CD14-positive monocyte (primary cell): ENCODE data around the gene TEX19. TPM values are rescaled to one million over a fixed set of nuclear protein-coding genes. Genes with fewer than 3 reads are reported as not detected.

Experiments
- DNase-seq, 3 donors: peaks; one replicate each; pipeline ENCODE4 v3.0.0-alpha.2; 2011 to 2022
- H2AFZ ChIP-seq: 2 replicates; pipeline ENCODE4 v1.6.0; 2012; ENCODE audit warnings: mild to moderate bottlenecking, low read depth, low read length, inconsistent platforms; ENCODE audit not compliant: insufficient read depth, poor library complexity, severe bottlenecking
- H3K27ac ChIP-seq, 2 donors: 1 replicate in 1 of 2; 2 replicates in 1 of 2; pipeline ENCODE4 v1.5.1; 2012 to 2013; ENCODE audit warnings: low read length in 2 of 2, control low read depth in 1 of 2, inconsistent platforms in 1 of 2, low read depth in 1 of 2, mild to moderate bottlenecking in 1 of 2
- H3K27me3 ChIP-seq, 2 donors: one replicate each; pipeline versions ENCODE4 v1.6.0 to v1.6.1; 2011 to 2013; ENCODE audit warnings: low read length in 2 of 2; ENCODE audit not compliant: control insufficient read depth in 2 of 2, insufficient read depth in 2 of 2
- H3K36me3 ChIP-seq, 2 donors: replicated peaks in 1 of 2; 1 replicate in 1 of 2; 2 replicates in 1 of 2; pipeline versions ENCODE4 v1.5.1 to v1.6.1; 2012 to 2013; ENCODE audit warnings: low read length in 2 of 2, control low read depth in 1 of 2, inconsistent platforms in 1 of 2, mild to moderate bottlenecking in 1 of 2; ENCODE audit not compliant: insufficient read depth in 2 of 2, control insufficient read depth in 1 of 2
- H3K4me1 ChIP-seq, 2 donors: 1 replicate in 1 of 2; 2 replicates in 1 of 2; pipeline versions ENCODE4 v1.5.1 to v1.6.1; 2012 to 2013; ENCODE audit warnings: low read length in 2 of 2, control low read depth in 1 of 2, inconsistent platforms in 1 of 2, mild to moderate bottlenecking in 1 of 2, moderate library complexity in 1 of 2; ENCODE audit not compliant: insufficient read depth in 2 of 2, control insufficient read depth in 1 of 2
- H3K4me2 ChIP-seq: replicated peaks from 2 replicates; pipeline ENCODE3; 2012; ENCODE audit warnings: low read length, moderate library complexity, mild to moderate bottlenecking; ENCODE audit not compliant: poor library complexity, severe bottlenecking; ENCODE audit errors: extremely low read depth
- H3K4me3 ChIP-seq, 3 experiments: fragments of 200-600 bp in 1 of 3; sonication (generic) in 1 of 3; replicated peaks in 1 of 3; 1 replicate in 2 of 3; 2 replicates in 1 of 3; pipeline ENCODE4 v1.5.1; 2011 to 2013; ENCODE audit warnings: low read length in 3 of 3, mild to moderate bottlenecking in 3 of 3, control low read depth in 2 of 3, low read depth in 2 of 3, inconsistent platforms in 1 of 3, moderate library complexity in 1 of 3
- H3K79me2 ChIP-seq: 2 replicates; pipeline ENCODE4 v1.6.0; 2012; ENCODE audit warnings: mild to moderate bottlenecking, control low read depth, inconsistent platforms, low read length, moderate library complexity; ENCODE audit not compliant: insufficient read depth
- H3K9ac ChIP-seq: 2 replicates; pipeline ENCODE4 v1.6.0; 2017; ENCODE audit warnings: low read length, mild to moderate bottlenecking; ENCODE audit not compliant: insufficient read depth, poor library complexity, severe bottlenecking
- H3K9me3 ChIP-seq, 2 donors: replicated peaks in 1 of 2; 1 replicate in 1 of 2; 2 replicates in 1 of 2; pipeline versions ENCODE4 v1.5.1 to v1.6.1; 2012 to 2013; ENCODE audit warnings: low read length in 2 of 2, control low read depth in 1 of 2; ENCODE audit not compliant: control insufficient read depth in 1 of 2, insufficient read depth in 1 of 2
- H4K20me1 ChIP-seq: 2 replicates; pipeline ENCODE4 v1.6.0; 2012; ENCODE audit warnings: mild to moderate bottlenecking, low read length, control low read depth, moderate library complexity; ENCODE audit not compliant: insufficient read depth
- H3K27ac Mint-ChIP-seq, 7 donors: one replicate each; pipeline ENCODE4 v1.8.0; 2020; ENCODE audit warnings: mild to moderate bottlenecking in 7 of 7, mixed read lengths in 7 of 7, moderate library complexity in 6 of 7, inconsistent platforms in 2 of 7
- H3K27me3 Mint-ChIP-seq, 3 donors: one replicate each; pipeline ENCODE4 v1.8.0; 2021 to 2022; ENCODE audit warnings: low read depth in 3 of 3, mild to moderate bottlenecking in 3 of 3, mixed read lengths in 3 of 3, moderate library complexity in 3 of 3, inconsistent platforms in 1 of 3
- H3K36me3 Mint-ChIP-seq, 2 donors: one replicate each; pipeline ENCODE4 v1.8.0; 2020; ENCODE audit warnings: mixed read lengths in 2 of 2, inconsistent platforms in 1 of 2, mild to moderate bottlenecking in 1 of 2
- H3K4me1 Mint-ChIP-seq: one replicate; pipeline ENCODE4 v1.8.0; 2020; ENCODE audit warnings: mild to moderate bottlenecking, mixed read lengths
- H3K4me3 Mint-ChIP-seq, 2 donors: one replicate each; pipeline ENCODE4 v1.8.0; 2020; ENCODE audit warnings: mild to moderate bottlenecking in 2 of 2, mixed read lengths in 2 of 2, moderate library complexity in 1 of 2
- H3K9me3 Mint-ChIP-seq, 7 donors: one replicate each; pipeline ENCODE4 v1.8.0; 2020 to 2022; ENCODE audit warnings: mixed read lengths in 7 of 7, mild to moderate bottlenecking in 6 of 7, moderate library complexity in 6 of 7, inconsistent platforms in 2 of 7
- WGBS: methylation state at CpG from one replicate; pipeline ENCODE4 v1.1.5; 2013; ENCODE audit warnings: missing lambda C conversion rate; ENCODE audit not compliant: insufficient coverage; 5-methylcytosine and 5-hydroxymethylcytosine counted together
- intact Hi-C, 2 donors: fragments of 100-400 bp; cut with micrococcal nuclease; formaldehyde crosslinking; loops; one replicate each; pipeline versions ENCODE4 v1.15.0 to v1.15.1; 2023
- polyA plus RNA-seq, 3 donors: library from polyadenylated mRNA; depleted of rRNA in 1 of 3; unstranded in 2 of 3; stranded (reverse) in 1 of 3; fragments of 300-500 nt in 2 of 3; fragments of >200 nt in 1 of 3; fragmentation: Illumina TruSeq in 2 of 3; gene quantifications; 1 replicate in 2 of 3; 2 replicates in 1 of 3; pipeline ENCODE4 v1.2.3, GENCODE V29; 2012 to 2021
- TF ChIP-seq, protein P1 (sequence below): fragments of 200-600 bp; IDR thresholded peaks from one replicate; pipeline ENCODE4 v1.8.0; 2022; ENCODE audit warnings: antibody characterized with exemption, mild to moderate bottlenecking

The TEX19 gene
- polyA plus RNA-seq, 3 donors: not detected

DNA sequence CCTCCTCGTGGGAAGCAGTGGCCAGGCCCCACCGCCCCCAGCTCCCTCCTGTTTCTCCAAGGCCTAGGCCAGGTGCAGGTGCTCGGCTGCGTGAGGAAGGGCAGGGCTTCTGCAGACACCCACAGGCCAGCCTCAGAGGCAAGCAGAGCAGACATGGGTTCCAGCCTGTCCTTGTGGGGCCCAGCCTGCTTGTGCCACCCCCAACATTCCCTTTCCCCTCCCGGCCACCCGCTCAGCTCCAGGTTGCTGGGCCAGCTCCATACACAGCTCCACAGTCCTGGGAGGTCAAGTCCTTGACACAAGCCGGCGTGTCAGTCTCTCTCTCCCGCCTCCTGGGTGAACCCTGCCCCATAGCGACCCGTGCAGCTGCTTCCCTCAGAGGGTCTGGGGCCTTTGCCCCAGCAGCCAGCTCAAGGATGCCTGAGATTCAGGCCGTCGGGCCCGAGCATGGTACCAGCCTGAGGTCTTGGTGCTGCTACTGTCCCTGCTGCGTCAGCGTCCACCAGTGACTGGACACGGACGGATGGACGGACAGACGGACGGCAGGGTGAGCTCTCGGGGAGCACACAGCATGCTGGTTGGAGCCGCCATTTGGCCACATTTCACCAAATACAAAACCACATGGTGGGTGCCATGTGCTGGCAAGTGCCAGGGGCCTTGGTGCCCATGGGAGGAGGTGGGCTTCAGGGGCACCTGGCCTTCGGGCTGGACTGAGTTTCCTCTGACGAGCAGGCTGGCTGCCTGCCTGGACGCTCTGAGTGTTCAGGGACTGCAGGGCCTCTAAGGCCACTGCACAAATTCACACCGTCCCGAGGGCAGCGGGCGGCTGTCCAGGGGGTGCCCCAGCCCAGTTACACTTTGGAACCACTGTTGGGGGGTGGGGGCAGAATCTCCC, 33.5 kb upstream of the TEX19 start:
- no peak overlapping the region for H3K27ac Mint-ChIP-seq

DNA sequence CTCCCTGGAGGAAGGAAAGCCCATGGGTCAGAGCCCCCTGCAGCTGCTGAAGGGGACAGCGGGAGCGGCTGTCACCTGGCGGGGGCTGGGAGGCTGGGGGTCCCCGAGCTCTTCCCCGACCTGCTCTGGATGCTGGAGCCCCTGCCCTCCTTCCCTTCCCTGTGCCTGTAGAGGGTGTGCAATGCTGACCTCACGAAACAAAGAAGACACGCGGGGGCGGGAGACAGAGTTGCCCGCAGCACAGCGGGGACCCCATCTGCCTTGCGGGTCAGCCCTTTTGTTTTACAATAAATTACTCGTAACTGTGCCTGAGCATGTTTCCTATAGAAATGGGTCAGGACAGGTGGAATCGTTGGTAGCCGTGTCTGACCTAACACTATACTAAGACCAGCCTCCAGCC, 31.8 kb upstream of the TEX19 start:
- H3K9ac ChIP-seq: no peak overlapping the region
- intact Hi-C loops: loop anchor here in 1 of 2 donors (10.0 kb wide), 1 partner anchor 302 kb away; the partner anchor contains the start of genes CENPX and LRRC45
- DNase-seq: no peak
- no peak overlapping the region for H3K27ac ChIP-seq
- Mint-ChIP-seq H3K36me3 (peaks cover 38 to 50% of the 10 kb centered on the region in 2 donors), H3K27ac (no peak overlapping the region), H3K9me3 (no peaks in the 10 kb centered on the region), H3K4me3 (no peak overlapping the region), H3K4me1 (peaks cover 14% of the 10 kb centered on the region), H3K27me3 (peaks cover 17 to 30% (median 20%) of the 10 kb centered on the region in 3 donors)
- H2AFZ ChIP-seq: no peak overlapping the region
- H3K4me2 ChIP-seq: no peak overlapping the region
- peaks cover 11 to 42% of the 10 kb centered on the region in 2 donors for H3K36me3 ChIP-seq
- H4K20me1 ChIP-seq: peaks cover 100% of the 10 kb centered on the region
- H3K4me1 ChIP-seq: peaks cover 4 to 23% of the 10 kb centered on the region in 2 donors
- no peaks in the 10 kb centered on the region for H3K9me3 ChIP-seq
- no peak overlapping the region for H3K4me3 ChIP-seq
- no peaks in the 10 kb centered on the region for H3K27me3 ChIP-seq
- TF ChIP-seq, protein P1, sequence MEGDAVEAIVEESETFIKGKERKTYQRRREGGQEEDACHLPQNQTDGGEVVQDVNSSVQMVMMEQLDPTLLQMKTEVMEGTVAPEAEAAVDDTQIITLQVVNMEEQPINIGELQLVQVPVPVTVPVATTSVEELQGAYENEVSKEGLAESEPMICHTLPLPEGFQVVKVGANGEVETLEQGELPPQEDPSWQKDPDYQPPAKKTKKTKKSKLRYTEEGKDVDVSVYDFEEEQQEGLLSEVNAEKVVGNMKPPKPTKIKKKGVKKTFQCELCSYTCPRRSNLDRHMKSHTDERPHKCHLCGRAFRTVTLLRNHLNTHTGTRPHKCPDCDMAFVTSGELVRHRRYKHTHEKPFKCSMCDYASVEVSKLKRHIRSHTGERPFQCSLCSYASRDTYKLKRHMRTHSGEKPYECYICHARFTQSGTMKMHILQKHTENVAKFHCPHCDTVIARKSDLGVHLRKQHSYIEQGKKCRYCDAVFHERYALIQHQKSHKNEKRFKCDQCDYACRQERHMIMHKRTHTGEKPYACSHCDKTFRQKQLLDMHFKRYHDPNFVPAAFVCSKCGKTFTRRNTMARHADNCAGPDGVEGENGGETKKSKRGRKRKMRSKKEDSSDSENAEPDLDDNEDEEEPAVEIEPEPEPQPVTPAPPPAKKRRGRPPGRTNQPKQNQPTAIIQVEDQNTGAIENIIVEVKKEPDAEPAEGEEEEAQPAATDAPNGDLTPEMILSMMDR: no peak
- WGBS: 95% methylated on average over 14 of the region's 15 CpGs
- H3K79me2 ChIP-seq: peaks cover 24% of the 10 kb centered on the region

More for the DNA sequence above, 33.5 kb upstream of the TEX19 start:
- H3K4me1 Mint-ChIP-seq: peaks cover 6% of the 10 kb centered on the region
- WGBS: 91% methylated on average over 21 of the region's 30 CpGs
- Histone ChIP-seq H4K20me1 (peaks cover 100% of the 10 kb centered on the region), H3K27ac (no peak overlapping the region), H3K4me2 (no peak overlapping the region), H3K36me3 (peaks cover 11 to 48% of the 10 kb centered on the region in 2 donors), H3K27me3 (no peaks in the 10 kb centered on the region), H3K4me1 (peaks cover 0 to 11% of the 10 kb centered on the region in 2 donors), H3K79me2 (peaks cover 9% of the 10 kb centered on the region), H3K9me3 (no peaks in the 10 kb centered on the region), H2AFZ (no peak overlapping the region), H3K4me3 (no peak overlapping the region), H3K9ac (no peak overlapping the region)
- peaks cover 12 to 22% (median 12%) of the 10 kb centered on the region in 3 donors for H3K27me3 Mint-ChIP-seq
- H3K36me3 Mint-ChIP-seq: peaks cover 44 to 51% of the 10 kb centered on the region in 2 donors
- no peak for DNase-seq
- no peak overlapping the region for H3K4me3 Mint-ChIP-seq
- H3K9me3 Mint-ChIP-seq: peaks cover 0 to 2% (median 0%) of the 10 kb centered on the region in 7 donors
- intact Hi-C loops: loop anchor here in 1 of 2 donors (10.0 kb wide), 1 partner anchor 301 kb away; the partner anchor contains the start of genes CENPX and LRRC45
- TF ChIP-seq, protein P1: no peak
